H9 (cell line): ENCODE measurements around the gene P4HA2. TPM values are rescaled to one million over a fixed set of nuclear protein-coding genes. Genes with fewer than 3 reads are reported as not detected.
A peak's percentile ranks its signal among the peaks of the same experiment; 100 is the strongest.

ENCODE experiments used
- DNase-seq: peaks from one replicate; pipeline ENCODE4 v3.0.0-alpha.2; 2017
- H2AFZ ChIP-seq: one replicate; pipeline ENCODE4 v1.6.1; 2013; ENCODE audit warnings: mild to moderate bottlenecking, low read length, control low read depth, moderate library complexity
- H2AK5ac ChIP-seq: 2 replicates; pipeline ENCODE4 v1.6.1; 2013; ENCODE audit warnings: low read length, control low read depth, mixed read lengths; ENCODE audit not compliant: insufficient read length
- H2BK120ac ChIP-seq: one replicate; pipeline ENCODE4 v1.6.1; 2013; ENCODE audit warnings: low read depth, mild to moderate bottlenecking, low read length, control low read depth, inconsistent platforms; ENCODE audit not compliant: poor library complexity, severe bottlenecking
- H2BK12ac ChIP-seq: 2 replicates; pipeline ENCODE4 v1.6.1; 2013; ENCODE audit warnings: low read length, control low read depth, mixed read lengths, low read depth; ENCODE audit not compliant: insufficient read length
- H2BK15ac ChIP-seq: 2 replicates; pipeline ENCODE4 v1.6.1; 2013; ENCODE audit warnings: low read depth, low read length, control low read depth
- H2BK20ac ChIP-seq: one replicate; pipeline ENCODE4 v1.6.1; 2013; ENCODE audit warnings: low read depth, mild to moderate bottlenecking, low read length, control low read depth, inconsistent platforms; ENCODE audit not compliant: poor library complexity, severe bottlenecking
- H2BK5ac ChIP-seq: 2 replicates; pipeline ENCODE4 v1.6.1; 2013; ENCODE audit warnings: low read length, control low read depth, mixed read lengths; ENCODE audit not compliant: insufficient read length
- H3K14ac ChIP-seq: 2 replicates; pipeline ENCODE4 v1.6.1; 2013; ENCODE audit warnings: low read length, control low read depth; ENCODE audit not compliant: insufficient read depth
- H3K18ac ChIP-seq: 2 replicates; pipeline ENCODE4 v1.6.1; 2013; ENCODE audit warnings: low read depth, mild to moderate bottlenecking, mixed read lengths, low read length, control low read depth; ENCODE audit not compliant: insufficient read length
- H3K23ac ChIP-seq: 2 replicates; pipeline ENCODE4 v1.6.1; 2013; ENCODE audit warnings: low read length, control low read depth, mixed read lengths, low read depth; ENCODE audit not compliant: insufficient read length
- H3K23me2 ChIP-seq: 2 replicates; pipeline ENCODE4 v1.6.1; 2013; ENCODE audit warnings: low read depth, mild to moderate bottlenecking, mixed read lengths, low read length, control low read depth; ENCODE audit not compliant: insufficient read length, poor library complexity, severe bottlenecking
- H3K27ac ChIP-seq: 2 replicates; pipeline ENCODE4 v1.5.1; 2013; ENCODE audit warnings: low read length, control low read depth, mixed read lengths, low read depth; ENCODE audit not compliant: insufficient read length
- H3K27me3 ChIP-seq: 2 replicates; pipeline ENCODE4 v1.6.1; 2013; ENCODE audit warnings: low read length, control low read depth, inconsistent platforms; ENCODE audit not compliant: insufficient read depth
- H3K4ac ChIP-seq: 2 replicates; pipeline ENCODE4 v1.6.1; 2013; ENCODE audit warnings: low read depth, mild to moderate bottlenecking, control low read depth, inconsistent platforms, low read length, moderate library complexity
- H3K4me1 ChIP-seq: 2 replicates; pipeline ENCODE4 v1.6.1; 2013; ENCODE audit warnings: low read length, control low read depth, inconsistent platforms; ENCODE audit not compliant: insufficient read depth
- H3K4me2 ChIP-seq: 2 replicates; pipeline ENCODE4 v1.6.1; 2013; ENCODE audit warnings: low read length, control low read depth, mixed read lengths; ENCODE audit not compliant: insufficient read length, insufficient read depth
- H3K56ac ChIP-seq: 2 replicates; pipeline ENCODE4 v1.6.1; 2013; ENCODE audit warnings: low read depth, mild to moderate bottlenecking, mixed read lengths, low read length, control low read depth; ENCODE audit not compliant: insufficient read length
- H3K79me1 ChIP-seq: 2 replicates; pipeline ENCODE4 v1.6.1; 2013; ENCODE audit warnings: low read depth, mild to moderate bottlenecking, moderate library complexity, low read length, control low read depth, inconsistent platforms; ENCODE audit not compliant: insufficient read depth, poor library complexity, severe bottlenecking
- H3K79me2 ChIP-seq: 2 replicates; pipeline ENCODE4 v1.6.1; 2013; ENCODE audit warnings: low read length, control low read depth, inconsistent platforms; ENCODE audit not compliant: insufficient read depth
- H3K9ac ChIP-seq: 2 replicates; pipeline ENCODE4 v1.6.1; 2013; ENCODE audit warnings: low read length, control low read depth, mixed read lengths; ENCODE audit not compliant: insufficient read length; ENCODE audit errors: extremely low read depth
- H3K9me3 ChIP-seq: one replicate; pipeline ENCODE4 v1.6.1; 2013; ENCODE audit warnings: low read depth, low read length, inconsistent platforms; ENCODE audit not compliant: control insufficient read depth
- H3T11ph ChIP-seq: one replicate; pipeline ENCODE4 v1.6.1; 2013; ENCODE audit warnings: mild to moderate bottlenecking, low read length, control low read depth, inconsistent platforms
- H4K20me1 ChIP-seq: one replicate; pipeline ENCODE4 v1.6.1; 2013; ENCODE audit not compliant: control insufficient read depth, insufficient read length, insufficient read depth
- H4K5ac ChIP-seq: 2 replicates; pipeline ENCODE4 v1.6.1; 2013; ENCODE audit warnings: low read depth, mild to moderate bottlenecking, mixed read lengths, low read length, control low read depth; ENCODE audit not compliant: insufficient read length
- H4K8ac ChIP-seq: replicated peaks from 2 replicates; pipeline ENCODE4 v1.6.1; 2013; ENCODE audit warnings: low read length, control low read depth, mixed read lengths, low read depth; ENCODE audit not compliant: insufficient read length
- H4K91ac ChIP-seq: 2 replicates; pipeline ENCODE4 v1.6.1; 2013; ENCODE audit warnings: low read depth, mild to moderate bottlenecking, moderate library complexity, mixed read lengths, low read length, control low read depth; ENCODE audit not compliant: insufficient read length
- H3K27ac Mint-ChIP-seq, 3 experiments: 2 replicates in 2 of 3; 3 replicates in 1 of 3; pipeline ENCODE4 v1.8.0; 2020 to 2021; ENCODE audit warnings: mixed read lengths in 3 of 3, mild to moderate bottlenecking in 1 of 3, moderate library complexity in 1 of 3
- H3K27me3 Mint-ChIP-seq: 2 replicates; pipeline ENCODE4 v1.8.0; 2021; ENCODE audit warnings: low read depth, mild to moderate bottlenecking, moderate library complexity, mixed read lengths
- H3K36me3 Mint-ChIP-seq, 3 experiments: 2 replicates in 2 of 3; 3 replicates in 1 of 3; pipeline ENCODE4 v1.8.0; 2020 to 2021; ENCODE audit warnings: low read depth in 3 of 3, mixed read lengths in 3 of 3; ENCODE audit not compliant: insufficient read depth in 1 of 3
- H3K4me1 Mint-ChIP-seq, 2 experiments: 2 replicates each; pipeline ENCODE4 v1.8.0; 2020; ENCODE audit warnings: mixed read lengths in 2 of 2
- H3K4me3 Mint-ChIP-seq, 2 experiments: 2 replicates in 1 of 2; 3 replicates in 1 of 2; pipeline ENCODE4 v1.8.0; 2020 to 2021; ENCODE audit warnings: mild to moderate bottlenecking in 2 of 2, mixed read lengths in 2 of 2, moderate library complexity in 1 of 2
- H3K9me3 Mint-ChIP-seq, 2 experiments: 2 replicates in 1 of 2; 3 replicates in 1 of 2; pipeline ENCODE4 v1.8.0; 2020; ENCODE audit warnings: mild to moderate bottlenecking in 2 of 2, mixed read lengths in 2 of 2, moderate library complexity in 1 of 2
- CTCF ChIP-seq: fragments of 200-600 bp; sonication (generic); conservative IDR thresholded peaks from 3 replicates; pipeline ENCODE4 v1.8.0; 2021; ENCODE audit warnings: antibody characterized with exemption, mild to moderate bottlenecking
- WGBS: extraction: QIAGEN DNeasy Blood & Tissue Kit; methylation state at CpG from one replicate; pipeline ENCODE4 v1.1.7; 2013; ENCODE audit warnings: missing lambda C conversion rate, low lambda C conversion rate, mixed read lengths; ENCODE audit not compliant: insufficient read length; ENCODE audit errors: extremely low coverage; 5-methylcytosine and 5-hydroxymethylcytosine counted together
- total RNA-seq: library from RNA; stranded (reverse); gene quantifications from 2 replicates; pipeline ENCODE4 v1.2.1, GENCODE V29; 2021

Gene P4HA2
- total RNA-seq, 1 experiment from 2014 or later: 15.3 TPM

DNA sequence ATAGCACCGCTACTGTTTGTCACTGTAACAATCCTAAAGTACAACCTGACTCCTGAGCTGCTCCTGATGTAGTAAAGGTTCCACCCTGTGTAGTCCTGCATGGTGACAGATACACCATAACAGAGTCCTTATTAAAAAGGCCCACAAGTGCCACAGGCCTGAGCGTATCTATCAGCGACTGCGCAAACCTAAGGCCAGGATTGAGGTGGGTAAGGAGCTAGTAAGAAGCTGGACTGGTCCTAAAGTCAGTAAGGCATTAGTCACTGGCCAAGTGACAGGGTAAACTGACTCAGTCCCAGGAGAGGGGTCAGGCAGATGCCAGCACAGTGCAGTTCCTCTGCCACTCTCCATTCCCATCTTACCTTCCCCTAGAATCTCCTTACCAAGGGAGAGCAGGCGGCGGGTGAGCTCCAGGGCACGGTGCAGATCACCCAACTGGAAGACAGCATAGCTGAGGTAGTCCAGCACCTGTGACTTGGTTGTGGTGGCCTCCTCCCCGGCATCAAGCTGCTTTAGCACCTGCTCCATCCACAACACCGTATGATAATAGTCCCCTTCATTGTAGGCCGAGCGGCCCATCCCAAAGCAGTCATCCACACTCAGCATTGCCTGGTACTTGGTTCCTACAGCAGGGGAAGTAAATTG, 17.6 kb downstream of the P4HA2 start:
- Histone ChIP-seq H3K9ac (no peak overlapping the region), H2AK5ac (no peak overlapping the region), H2AFZ (no peak overlapping the region), H3K4me1 (no peaks in the 10 kb centered on the region), H3K27me3 (no peaks in the 10 kb centered on the region), H3K18ac (no peak overlapping the region), H3K27ac (no peak overlapping the region), H2BK20ac (no peak overlapping the region), H2BK5ac (no peak overlapping the region), H3K4me2 (no peak overlapping the region), H3T11ph (no peak overlapping the region), H4K8ac (no peak overlapping the region), H2BK15ac (no peak overlapping the region), H3K14ac (no peak overlapping the region), H3K79me1 (no peaks in the 10 kb centered on the region), H3K4ac (no peak overlapping the region), H3K23ac (no peak overlapping the region), H3K79me2 (no peaks in the 10 kb centered on the region), H2BK12ac (no peak overlapping the region), H3K56ac (no peak overlapping the region), H4K5ac (no peak overlapping the region), H3K23me2 (no peaks in the 10 kb centered on the region), H3K9me3 (no peaks in the 10 kb centered on the region), H4K91ac (no peak overlapping the region), H4K20me1 (no peaks in the 10 kb centered on the region), H2BK120ac (no peak overlapping the region)
- peaks cover 7 to 19% (median 14%) of the 10 kb centered on the region in 3 experiments for H3K36me3 Mint-ChIP-seq
- H3K4me3 Mint-ChIP-seq: no peak overlapping the region
- DNase-seq: no peak
- peak overlapping the region in 1 of 3 experiments; percentile 45; a peak in 1 of 7 replicates for H3K27ac Mint-ChIP-seq
- peaks cover 2 to 5% of the 10 kb centered on the region in 2 experiments; a peak in 3 of 5 replicates for H3K9me3 Mint-ChIP-seq
- no peak for TF ChIP-seq CTCF
- WGBS: no CpG with 5 or more reads among the region's 11 CpGs
- peaks cover 9% of the 10 kb centered on the region in 2 experiments; a peak in 3 of 4 replicates for H3K4me1 Mint-ChIP-seq
- H3K27me3 Mint-ChIP-seq: no peaks in the 10 kb centered on the region
